Spleen (tissue), 13 donors: ENCODE results near the gene UCP2. TPM values are rescaled to one million over a fixed set of nuclear protein-coding genes. Genes with fewer than 3 reads are reported as not detected.

Experiments
- DNase-seq: peaks from one replicate; pipeline ENCODE4 v3.0.0-alpha.2; 2020
- H3K27ac ChIP-seq, 8 donors: fragments of 200-600 bp; sonication (generic) in 7 of 8; 1 replicate in 4 of 8; 2 replicates in 4 of 8; pipeline versions ENCODE4 v1.5.0 to v1.8.0; 2016 to 2021; ENCODE audit warnings: inconsistent platforms in 4 of 8, mild to moderate bottlenecking in 4 of 8, moderate library complexity in 1 of 8
- H3K27me3 ChIP-seq, 7 donors: fragments of 200-600 bp; sonication (generic) in 6 of 7; replicated peaks in 1 of 7; 1 replicate in 4 of 7; 2 replicates in 3 of 7; pipeline versions ENCODE4 v1.5.0 to v1.8.0; 2016 to 2021; ENCODE audit warnings: inconsistent platforms in 3 of 7, mild to moderate bottlenecking in 1 of 7
- H3K36me3 ChIP-seq, 6 donors: fragments of 200-600 bp; sonication (generic) in 5 of 6; 1 replicate in 4 of 6; 2 replicates in 2 of 6; pipeline versions ENCODE4 v1.5.0 to v1.8.0; 2016 to 2021; ENCODE audit warnings: inconsistent platforms in 2 of 6
- H3K4me1 ChIP-seq, 6 donors: fragments of 200-600 bp; sonication (generic) in 5 of 6; 1 replicate in 3 of 6; 2 replicates in 3 of 6; pipeline versions ENCODE4 v1.5.0 to v1.8.0; 2016 to 2021; ENCODE audit warnings: inconsistent platforms in 3 of 6
- H3K4me3 ChIP-seq, 8 donors: fragments of 200-600 bp; sonication (generic) in 7 of 8; 1 replicate in 4 of 8; 2 replicates in 4 of 8; pipeline versions ENCODE4 v1.5.0 to v1.8.0; 2016 to 2021; ENCODE audit warnings: inconsistent platforms in 4 of 8, mild to moderate bottlenecking in 4 of 8, moderate library complexity in 2 of 8
- H3K9me3 ChIP-seq, 8 donors: fragments of 200-600 bp; sonication (generic) in 7 of 8; 1 replicate in 4 of 8; 2 replicates in 4 of 8; pipeline versions ENCODE4 v1.5.0 to v1.8.0; 2016 to 2021; ENCODE audit warnings: inconsistent platforms in 4 of 8
- CTCF ChIP-seq, 11 experiments: fragments of 200-600 bp in 7 of 11; fragments of 450-650 bp in 4 of 11; sonication (generic) in 4 of 11; IDR thresholded peaks in 8 of 11; conservative IDR thresholded peaks in 3 of 11; 1 replicate in 7 of 11; 2 replicates in 4 of 11; pipeline versions ENCODE4 v1.4.0 to v1.8.0; 2016 to 2021; ENCODE audit warnings: antibody characterized with exemption in 11 of 11, inconsistent platforms in 4 of 11, mild to moderate bottlenecking in 1 of 11
- POLR2A ChIP-seq, 3 donors: fragments of 450-650 bp; IDR thresholded peaks; one replicate each; pipeline ENCODE4 v1.5.1; 2017; ENCODE audit warnings: antibody characterized with exemption in 3 of 3, mild to moderate bottlenecking in 1 of 3
- POLR2AphosphoS5 ChIP-seq, 3 donors: sonication (generic); formaldehyde crosslinking; IDR thresholded peaks; one replicate each; pipeline ENCODE4 v1.5.1; 2017; ENCODE audit warnings: antibody characterized with exemption in 3 of 3
- WGBS, 5 donors: extraction: QIAGEN DNeasy Blood & Tissue Kit in 3 of 5; methylation state at CpG; one replicate each; pipeline versions ENCODE4 v1.1.5 to v1.1.7; 2013 to 2018; 5-methylcytosine and 5-hydroxymethylcytosine counted together
- intact Hi-C: fragments of 100-400 bp; cut with DNase I; formaldehyde crosslinking; loops from one replicate; pipeline ENCODE4 v1.15.0; 2023; ENCODE audit warnings: low total_unique reads
- long read RNA-seq, 2 donors: transcript quantifications; one replicate each; lab custom pipeline, GENCODE V29; 2026
- polyA plus RNA-seq, 3 donors: library from polyadenylated mRNA; stranded (reverse); fragments of 200-250 nt; gene quantifications; one replicate each; pipeline ENCODE4 v1.2.1, GENCODE V29; 2013
- total RNA-seq, 7 donors: library from RNA; depleted of rRNA in 3 of 7; stranded (reverse); fragments of >200 nt in 3 of 7; fragmentation: NEBNext Ultra II Directional in 4 of 7; extraction: Animal tissue kit (Norgen Biotek cat#: 25700) in 4 of 7; gene quantifications; one replicate each; pipeline versions ENCODE4 v1.1.0 to v1.2.1, GENCODE V29; 2016 to 2021
- donor health status: healthy with polysubstance abuse.
- donor health status: DM: no; HTN: no; CAD: no; lungs with moderate emphysema.
- donor health status: DM: no; HTN: no; CAD: no.
- donor health status: Bipolar disorder and iron deficiency.
- donor health status: healthy.
- donor health status: DM: no; HTN: no; CAD: no.
- donor health status: DM: yes; HTN: yes; CAD: no.

UCP2 gene
- total RNA-seq (100 to 1,000 TPM; 369 to 556 (median 427) TPM), polyA plus RNA-seq (100 to 1,000 TPM; 209 to 281 (median 275) TPM)
- long read RNA-seq, donor 1, transcript UCP2-201 (8 exons, 2,113 nt): major isoform, 35 of 49 reads
- long read RNA-seq, donor 1, partial matches to known transcripts: 5 of 49 reads
- long read RNA-seq, donor 1, other reads (novel, unspliced or antisense): 0 of 49 reads
- long read RNA-seq, donor 2, transcript UCP2-201 (8 exons, 2,113 nt): major isoform, 62 of 70 reads
- long read RNA-seq, donor 2, partial matches to known transcripts: 6 of 70 reads
- long read RNA-seq, donor 2, other reads (novel, unspliced or antisense): 0 of 70 reads

- Histone ChIP-seq H3K27ac (peak within 1 kb of the TSS; percentile 93 to 97 (median 95)), H3K9me3 (no peaks in the 10 kb centered on the region), H3K4me3 (peak within 1 kb of the TSS; percentile 57 to 89 (median 82)), H3K4me1 (peaks cover 40 to 77% (median 58%) of the 10 kb centered on the region in 6 donors), H3K27me3 (no peaks in the 10 kb centered on the region), H3K36me3 (peaks cover 0 to 38% (median 14%) of the 10 kb centered on the region in 6 donors)
- intact Hi-C loops: no loop called here
- WGBS, 5 donors: 0% methylated on average over 15 to 43 of the region's 43 CpGs
- peak; percentile 98 for DNase-seq
- peak in 2 of 3 donors; percentile 93 to 94 for TF ChIP-seq POLR2AphosphoS5 (IDR thresholded peaks at IDR 0.05)
- peak in 2 of 3 donors; percentile 51 to 64 for TF ChIP-seq POLR2A (IDR thresholded peaks at IDR 0.05)
- no peak for TF ChIP-seq CTCF (IDR thresholded peaks at IDR 0.05 in 8 of 11, conservative IDR thresholded peaks at IDR 0.05 in 3 of 11)
Observed at GRCh38 chr11:73982595-73982989, at the start of gene UCP2. Gene UCP2 (minus strand): TSS chr11:73982843. CDS start chr11:73978378, 4,465 bp downstream.

- Histone ChIP-seq H3K27me3 (no peaks in the 10 kb centered on the region), H3K9me3 (no peaks in the 10 kb centered on the region), H3K4me3 (no peak overlapping the region), H3K27ac (peak overlapping the region in 3 of 8 donors; percentile 39 to 55 (median 49)), H3K4me1 (peaks cover 0 to 15% (median 0%) of the 10 kb centered on the region in 6 donors), H3K36me3 (peaks cover 0 to 98% (median 45%) of the 10 kb centered on the region in 6 donors)
- DNase-seq: no peak
- intact Hi-C loops: no loop called here
- TF ChIP-seq CTCF (IDR thresholded peaks at IDR 0.05 in 8 of 11, conservative IDR thresholded peaks at IDR 0.05 in 3 of 11): no peak
- TF ChIP-seq POLR2A (IDR thresholded peaks at IDR 0.05): no peak
- TF ChIP-seq POLR2AphosphoS5 (IDR thresholded peaks at IDR 0.05): no peak
- WGBS, 5 donors: 83 to 93% (median 92%) methylated on average over 9 of the region's 9 CpGs
Observed at GRCh38 chr11:74030723-74031676, 48.4 kb upstream of the UCP2 start.

- Histone ChIP-seq H3K9me3 (no peaks in the 10 kb centered on the region), H3K4me3 (no peak overlapping the region), H3K27ac (peak overlapping the region in 3 of 8 donors; percentile 21 to 82 (median 33)), H3K27me3 (no peaks in the 10 kb centered on the region), H3K36me3 (peaks cover 0 to 66% (median 9%) of the 10 kb centered on the region in 6 donors), H3K4me1 (peaks cover 5 to 61% (median 19%) of the 10 kb centered on the region in 6 donors)
- 73 to 89% (median 79%) methylated on average over 7 of the region's 7 CpGs for WGBS, 5 donors
- DNase-seq: no peak
- TF ChIP-seq POLR2A (IDR thresholded peaks at IDR 0.05) (no peak), POLR2AphosphoS5 (IDR thresholded peaks at IDR 0.05) (no peak), CTCF (IDR thresholded peaks at IDR 0.05 in 8 of 11, conservative IDR thresholded peaks at IDR 0.05 in 3 of 11) (no peak)
- intact Hi-C loops: no loop called here
Observed at GRCh38 chr11:74025467-74026166, 43.0 kb upstream of the UCP2 start.
